ENCODE results near the gene CRYAB. TPM values are rescaled to one million over a fixed set of nuclear protein-coding genes. Genes with fewer than 3 reads are reported as not detected.

Gene CRYAB
- total and polyA plus RNA-seq, 2 experiments from 2014 or later = 15.7 to 123 TPM

DNA sequence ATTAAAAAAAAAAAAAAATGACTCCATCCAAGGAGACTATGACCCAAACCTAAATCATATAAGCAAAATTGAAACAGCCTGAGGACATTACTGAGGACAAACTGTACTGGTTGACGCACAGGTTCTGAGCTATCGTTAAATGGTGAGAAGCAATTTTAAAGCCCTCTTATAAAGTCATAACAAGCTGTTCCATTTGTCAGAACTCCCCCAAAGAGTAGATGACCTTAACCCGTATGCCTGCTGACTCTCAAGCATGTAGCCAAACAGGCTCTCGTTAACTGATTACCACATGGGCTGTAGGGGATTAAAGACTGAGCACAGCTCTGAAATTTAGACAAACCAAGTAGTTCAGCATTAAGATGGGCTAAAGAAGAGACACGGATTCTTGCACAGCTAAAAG is 2.2 kb downstream of the CRYAB start:
- DNase-seq (ENCODE audit: low spot score) = no peak
- H3K27me3 ChIP-seq = no peaks in the 10 kb centered on the region
- no peak overlapping the region for H2AFZ ChIP-seq
- no peaks in the 10 kb centered on the region for H3K9me2 ChIP-seq (replicated peaks; ENCODE audit: insufficient read depth)
- no peak overlapping the region for H3K4me2 ChIP-seq
- TF ChIP-seq EZH2 (IDR thresholded peaks at IDR 0.05; ENCODE audit: borderline replicate concordance) = no peak
- H4K20me1 ChIP-seq (ENCODE audit: insufficient read depth, poor library complexity, severe bottlenecking) = no peaks in the 10 kb centered on the region
- H3K36me3 ChIP-seq (replicated peaks; ENCODE audit: insufficient read depth, low read depth) = no peaks in the 10 kb centered on the region
- peaks cover 22% of the 10 kb centered on the region for H3K4me1 ChIP-seq (ENCODE audit: insufficient read depth)
- H3K4me3 ChIP-seq = no peak overlapping the region
- H3K79me2 ChIP-seq = no peaks in the 10 kb centered on the region
- H3K27ac ChIP-seq = peak overlapping the region; percentile 21
- 64% methylated on average over 5 of the region's 5 CpGs for WGBS (ENCODE audit: low lambda C conversion rate, missing lambda C conversion rate)
- no peaks in the 10 kb centered on the region for H3K9me3 ChIP-seq (ENCODE audit: low read depth)

DNA sequence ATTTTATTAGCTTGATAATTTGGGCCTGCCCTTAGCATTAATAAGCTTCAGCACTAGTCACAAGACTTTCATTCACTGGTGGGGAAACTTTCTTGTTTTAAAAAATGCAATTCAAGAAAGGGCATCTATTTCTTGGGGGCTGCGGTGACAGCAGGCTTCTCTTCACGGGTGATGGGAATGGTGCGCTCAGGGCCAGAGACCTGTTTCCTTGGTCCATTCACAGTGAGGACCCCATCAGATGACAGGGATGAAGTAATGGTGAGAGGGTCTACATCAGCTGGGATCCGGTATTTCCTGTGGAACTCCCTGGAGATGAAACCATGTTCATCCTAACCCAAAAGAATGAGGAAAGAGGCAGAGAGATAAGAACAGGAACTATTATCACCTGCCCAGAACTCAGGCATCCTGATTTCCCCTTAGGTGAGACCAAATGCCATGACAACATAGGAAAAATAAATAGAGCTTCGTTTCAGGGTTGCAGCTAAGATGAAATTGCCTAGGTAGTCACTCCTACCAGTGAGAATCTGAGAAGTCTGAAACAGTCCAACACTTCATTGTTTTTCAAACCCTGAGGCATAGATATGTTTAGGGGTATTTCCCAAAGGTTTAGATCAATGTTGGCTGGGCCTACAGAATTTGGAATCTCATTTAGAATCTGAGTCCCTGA is 2.8 kb downstream of the CRYAB start:
- Histone ChIP-seq H3K4me2 (no peak overlapping the region), H3K79me2 (no peaks in the 10 kb centered on the region), H3K36me3 (replicated peaks; ENCODE audit: insufficient read depth, low read depth) (no peaks in the 10 kb centered on the region), H3K27ac (peak overlapping the region; percentile 21), H4K20me1 (ENCODE audit: insufficient read depth, poor library complexity, severe bottlenecking) (no peaks in the 10 kb centered on the region), H3K27me3 (no peaks in the 10 kb centered on the region), H3K9me3 (ENCODE audit: low read depth) (no peaks in the 10 kb centered on the region), H3K9me2 (replicated peaks; ENCODE audit: insufficient read depth) (no peaks in the 10 kb centered on the region), H2AFZ (no peak overlapping the region), H3K4me1 (ENCODE audit: insufficient read depth) (peaks cover 22% of the 10 kb centered on the region), H3K4me3 (no peak overlapping the region)
- no peak for TF ChIP-seq EZH2 (IDR thresholded peaks at IDR 0.05; ENCODE audit: borderline replicate concordance)
- 84% methylated on average over 5 of the region's 5 CpGs for WGBS (ENCODE audit: low lambda C conversion rate, missing lambda C conversion rate)
- no peak for DNase-seq (ENCODE audit: low spot score)

GRCh38 chr11:111906680-111907079 is 4.9 kb downstream of the CRYAB start:
- Histone ChIP-seq H3K27ac (no peak overlapping the region), H3K9me3 (ENCODE audit: low read depth) (no peaks in the 10 kb centered on the region), H3K36me3 (replicated peaks; ENCODE audit: insufficient read depth, low read depth) (no peaks in the 10 kb centered on the region), H3K4me1 (ENCODE audit: insufficient read depth) (peaks cover 11% of the 10 kb centered on the region), H3K27me3 (no peaks in the 10 kb centered on the region), H3K79me2 (no peaks in the 10 kb centered on the region), H3K9me2 (replicated peaks; ENCODE audit: insufficient read depth) (no peaks in the 10 kb centered on the region), H3K4me2 (no peak overlapping the region), H2AFZ (no peak overlapping the region), H3K4me3 (no peak overlapping the region), H4K20me1 (ENCODE audit: insufficient read depth, poor library complexity, severe bottlenecking) (no peaks in the 10 kb centered on the region)
- 100% methylated on average over 1 of the region's 1 CpG for WGBS (ENCODE audit: low lambda C conversion rate, missing lambda C conversion rate)
- TF ChIP-seq CTCF (IDR thresholded peaks at IDR 0.05; ENCODE audit: poor library complexity) (no peak), EZH2 (IDR thresholded peaks at IDR 0.05; ENCODE audit: borderline replicate concordance) (no peak), EZH2phosphoT487 (IDR thresholded peaks at IDR 0.05; ENCODE audit: low read depth, severe bottlenecking, unreplicated experiment) (no peak)
- no peak for DNase-seq (ENCODE audit: low spot score)

- H3K36me3 ChIP-seq (replicated peaks; ENCODE audit: insufficient read depth, low read depth) = no peaks in the 10 kb centered on the region
- 76% methylated on average over 2 of the region's 2 CpGs for WGBS (ENCODE audit: low lambda C conversion rate, missing lambda C conversion rate)
- H3K27me3 ChIP-seq = no peaks in the 10 kb centered on the region
- H3K27ac ChIP-seq = no peak overlapping the region
- no peaks in the 10 kb centered on the region for H3K79me2 ChIP-seq
- H4K20me1 ChIP-seq (ENCODE audit: insufficient read depth, poor library complexity, severe bottlenecking) = no peaks in the 10 kb centered on the region
- no peaks in the 10 kb centered on the region for H3K9me3 ChIP-seq (ENCODE audit: low read depth)
- H3K4me3 ChIP-seq = no peak overlapping the region
- H3K4me2 ChIP-seq = no peak overlapping the region
- no peak overlapping the region for H2AFZ ChIP-seq
- no peak for DNase-seq (ENCODE audit: low spot score)
- H3K4me1 ChIP-seq (ENCODE audit: insufficient read depth) = no peaks in the 10 kb centered on the region
- TF ChIP-seq EZH2phosphoT487 (IDR thresholded peaks at IDR 0.05; ENCODE audit: low read depth, severe bottlenecking, unreplicated experiment) (no peak), CTCF (IDR thresholded peaks at IDR 0.05; ENCODE audit: poor library complexity) (no peak), EZH2 (IDR thresholded peaks at IDR 0.05; ENCODE audit: borderline replicate concordance) (no peak)
- H3K9me2 ChIP-seq (replicated peaks; ENCODE audit: insufficient read depth) = no peaks in the 10 kb centered on the region
Observed at GRCh38 chr11:111905411-111905810, 6.2 kb downstream of the CRYAB start.
